OCI-LY1 (cell line): Measurements from ENCODE around the gene SPATA33.

Source experiments
- H2AFZ ChIP-seq: fragments of 200-600 bp; sonication (generic), shearing (Covaris generic); 2 replicates; pipeline ENCODE4 v1.6.0; 2014; ENCODE audit warnings: antibody characterized with exemption, mild to moderate bottlenecking, low read length
- H3F3A ChIP-seq: fragments of 200-600 bp; sonication (generic), shearing (Covaris generic); 2 replicates; pipeline ENCODE4 v1.6.0; 2014; ENCODE audit warnings: mild to moderate bottlenecking, antibody characterized with exemption, low read length, moderate library complexity; ENCODE audit not compliant: insufficient read depth
- H3K27ac ChIP-seq: fragments of 200-600 bp; sonication (generic); 2 replicates; pipeline ENCODE4 v1.5.1; 2014; ENCODE audit warnings: low read length, mixed run types, mild to moderate bottlenecking, low read depth; ENCODE audit not compliant: poor library complexity, severe bottlenecking
- H3K27me3 ChIP-seq: fragments of 200-600 bp; sonication (generic); 2 replicates; pipeline ENCODE4 v1.6.0; 2014; ENCODE audit warnings: antibody characterized with exemption, mild to moderate bottlenecking, low read length, moderate library complexity; ENCODE audit not compliant: insufficient read depth
- H3K36me3 ChIP-seq: fragments of 200-600 bp; sonication (generic); 2 replicates; pipeline ENCODE4 v1.6.1; 2014; ENCODE audit warnings: mild to moderate bottlenecking, antibody characterized with exemption, low read length, moderate library complexity, mixed read lengths; ENCODE audit not compliant: insufficient read depth
- H3K4me1 ChIP-seq: fragments of 200-600 bp; sonication (generic); 2 replicates; pipeline ENCODE4 v1.5.1; 2014; ENCODE audit warnings: mild to moderate bottlenecking, low read length, moderate library complexity; ENCODE audit not compliant: insufficient read depth, severe bottlenecking
- H3K4me2 ChIP-seq: fragments of 200-600 bp; sonication (generic), shearing (Covaris generic); 2 replicates; pipeline ENCODE4 v1.6.1; 2014; ENCODE audit warnings: low read length
- H3K4me3 ChIP-seq: fragments of 200-600 bp; sonication (generic); 2 replicates; pipeline ENCODE4 v1.5.1; 2014; ENCODE audit warnings: low read length, low read depth, mild to moderate bottlenecking, mixed read lengths; ENCODE audit not compliant: poor library complexity, severe bottlenecking
- H3K79me2 ChIP-seq: fragments of 200-600 bp; shearing (Covaris generic); 2 replicates; pipeline ENCODE4 v1.6.1; 2016; ENCODE audit warnings: mixed run types, low read length, mixed read lengths; ENCODE audit not compliant: insufficient read depth
- H3K9ac ChIP-seq: fragments of 200-600 bp; sonication (generic), shearing (Covaris generic); 2 replicates; pipeline ENCODE4 v1.6.1; 2014; ENCODE audit warnings: mild to moderate bottlenecking, low read length, mixed read lengths
- H3K9me2 ChIP-seq: fragments of 200-600 bp; sonication (generic), shearing (Covaris generic); 2 replicates; pipeline ENCODE4 v1.6.1; 2014; ENCODE audit warnings: low read depth, mild to moderate bottlenecking, low read length, mixed read lengths
- H3K9me3 ChIP-seq: fragments of 200-600 bp; shearing (Covaris generic); 2 replicates; pipeline ENCODE4 v1.6.1; 2014; ENCODE audit warnings: low read length, mixed read lengths
- H4K20me1 ChIP-seq: fragments of 200-600 bp; sonication (generic), shearing (Covaris generic); 2 replicates; pipeline ENCODE4 v1.6.0; 2016; ENCODE audit warnings: mild to moderate bottlenecking, low read length; ENCODE audit not compliant: insufficient read depth
- CTCF ChIP-seq: fragments of 200-600 bp; sonication (generic), shearing (Covaris generic); IDR thresholded peaks from 2 replicates; pipeline ENCODE4 v1.5.1; 2017; ENCODE audit warnings: mild to moderate bottlenecking, antibody characterized with exemption, low read length, moderate library complexity, mixed read lengths
- EZH2 ChIP-seq: fragments of 200-600 bp; sonication (generic), shearing (Covaris generic); IDR thresholded peaks from 2 replicates; pipeline ENCODE4 v1.8.0; 2017; ENCODE audit warnings: borderline replicate concordance, mixed run types, mild to moderate bottlenecking, antibody characterized with exemption, low read length, moderate library complexity, mixed read lengths

The SPATA33 gene

GRCh38 chr16:89623511-89624261 lies 34.0 kb upstream of the SPATA33 start:
- no peaks in the 10 kb centered on the region for H3K9me3 ChIP-seq
- H3K9me2 ChIP-seq: no peaks in the 10 kb centered on the region
- no peak for TF ChIP-seq CTCF
- TF ChIP-seq EZH2: no peak
- H3K27me3 ChIP-seq: peaks cover 5% of the 10 kb centered on the region
- H3K79me2 ChIP-seq: no peaks in the 10 kb centered on the region
- H3K4me2 ChIP-seq: no peak overlapping the region
- no peak overlapping the region for H2AFZ ChIP-seq
- H3K4me3 ChIP-seq: no peak overlapping the region
- H3F3A ChIP-seq: no peaks in the 10 kb centered on the region
- no peak overlapping the region for H3K9ac ChIP-seq
- H4K20me1 ChIP-seq: no peaks in the 10 kb centered on the region
- H3K36me3 ChIP-seq: no peaks in the 10 kb centered on the region
- H3K27ac ChIP-seq: no peak overlapping the region
- H3K4me1 ChIP-seq: no peaks in the 10 kb centered on the region

- H3K36me3 ChIP-seq: no peaks in the 10 kb centered on the region
- no peak overlapping the region for H3K9ac ChIP-seq
- H3K4me3 ChIP-seq: no peak overlapping the region
- H3K9me2 ChIP-seq: no peaks in the 10 kb centered on the region
- no peak overlapping the region for H3K4me2 ChIP-seq
- no peak for TF ChIP-seq EZH2
- TF ChIP-seq CTCF: no peak
- no peaks in the 10 kb centered on the region for H3K4me1 ChIP-seq
- H3K79me2 ChIP-seq: no peaks in the 10 kb centered on the region
- H3K27ac ChIP-seq: no peak overlapping the region
- H3F3A ChIP-seq: no peaks in the 10 kb centered on the region
- H3K9me3 ChIP-seq: no peaks in the 10 kb centered on the region
- H3K27me3 ChIP-seq: peaks cover 12% of the 10 kb centered on the region
- no peak overlapping the region for H2AFZ ChIP-seq
- no peaks in the 10 kb centered on the region for H4K20me1 ChIP-seq
Measured at GRCh38 chr16:89624777-89625761, 32.6 kb upstream of the SPATA33 start.

- no peak overlapping the region for H3K4me2 ChIP-seq
- no peaks in the 10 kb centered on the region for H3K9me3 ChIP-seq
- no peaks in the 10 kb centered on the region for H4K20me1 ChIP-seq
- H3K4me3 ChIP-seq: no peak overlapping the region
- H2AFZ ChIP-seq: no peak overlapping the region
- no peaks in the 10 kb centered on the region for H3F3A ChIP-seq
- no peaks in the 10 kb centered on the region for H3K79me2 ChIP-seq
- H3K4me1 ChIP-seq: no peaks in the 10 kb centered on the region
- H3K27me3 ChIP-seq: peaks cover 9% of the 10 kb centered on the region; the same call in 1 of the 2 replicates
- no peaks in the 10 kb centered on the region for H3K9me2 ChIP-seq
- no peak overlapping the region for H3K27ac ChIP-seq
- no peak overlapping the region for H3K9ac ChIP-seq
- TF ChIP-seq CTCF (no peak), EZH2 (no peak)
- H3K36me3 ChIP-seq: no peaks in the 10 kb centered on the region
Measured at GRCh38 chr16:89629827-89630610, 27.6 kb upstream of the SPATA33 start.
